Stimulated activated naive B cell treated with anti-CD40 and anti-IgM and Interleukin-4, amounts not matched to agents 10 μg/mL and 1 μg/mL and 100 μg/mL, for 72 hours (primary cell): ENCODE data around the gene ABHD15.

ENCODE experiments used
- ATAC-seq, 2 donors: fragments of 150-1000 bp; cut with Tn5 transposase; replicated peaks; 2 replicates each; pipeline ENCODE4 v1.10.0; 2021; ENCODE audit warnings: moderate library complexity in 1 of 2
- DNase-seq: peaks from one replicate; pipeline ENCODE4 v3.0.0; 2021
- H3K27ac Mint-ChIP-seq: one replicate; pipeline ENCODE4 v1.8.0; 2022; ENCODE audit warnings: mild to moderate bottlenecking, mixed read lengths
- H3K27me3 Mint-ChIP-seq, 2 donors: one replicate each; pipeline ENCODE4 v1.8.0; 2022; ENCODE audit warnings: mixed read lengths in 2 of 2
- H3K36me3 Mint-ChIP-seq, 2 donors: one replicate each; pipeline ENCODE4 v1.8.0; 2022; ENCODE audit warnings: mixed read lengths in 2 of 2, mild to moderate bottlenecking in 1 of 2
- H3K4me1 Mint-ChIP-seq, 2 donors: one replicate each; pipeline ENCODE4 v1.8.0; 2022; ENCODE audit warnings: mixed read lengths in 2 of 2, mild to moderate bottlenecking in 1 of 2
- H3K4me3 Mint-ChIP-seq, 2 donors: one replicate each; pipeline ENCODE4 v1.8.0; 2022; ENCODE audit warnings: mild to moderate bottlenecking in 2 of 2, mixed read lengths in 2 of 2, moderate library complexity in 1 of 2
- H3K9me3 Mint-ChIP-seq, 2 donors: one replicate each; pipeline ENCODE4 v1.8.0; 2022; ENCODE audit warnings: mixed read lengths in 2 of 2, mild to moderate bottlenecking in 1 of 2

Gene ABHD15

GRCh38 chr17:29518359-29518758, 48.5 kb downstream of the ABHD15 start:
- DNase-seq (no peak), ATAC-seq (no peak)
- Mint-ChIP-seq H3K4me3 (no peak overlapping the region), H3K4me1 (no peaks in the 10 kb centered on the region), H3K9me3 (no peaks in the 10 kb centered on the region), H3K27ac (no peak overlapping the region), H3K36me3 (peaks cover 27 to 36% of the 10 kb centered on the region in 2 donors), H3K27me3 (no peaks in the 10 kb centered on the region)

GRCh38 chr17:29514792-29515191, 52.0 kb downstream of the ABHD15 start:
- H3K36me3 Mint-ChIP-seq = peaks cover 23 to 29% of the 10 kb centered on the region in 2 donors
- ATAC-seq (no peak), DNase-seq (no peak)
- H3K4me1 Mint-ChIP-seq = no peaks in the 10 kb centered on the region
- H3K4me3 Mint-ChIP-seq = no peak overlapping the region
- H3K9me3 Mint-ChIP-seq = no peaks in the 10 kb centered on the region
- H3K27ac Mint-ChIP-seq = no peak overlapping the region
- no peaks in the 10 kb centered on the region for H3K27me3 Mint-ChIP-seq

- ATAC-seq (no peak), DNase-seq (no peak)
- Mint-ChIP-seq H3K36me3 (peaks cover 13 to 18% of the 10 kb centered on the region in 2 donors), H3K4me3 (no peak overlapping the region), H3K4me1 (no peaks in the 10 kb centered on the region), H3K27ac (no peak overlapping the region), H3K27me3 (no peaks in the 10 kb centered on the region), H3K9me3 (no peaks in the 10 kb centered on the region)
Measured at GRCh38 chr17:29510953-29511352, 55.9 kb downstream of the ABHD15 start.
